ENCODE data around the gene TP53TG3F. TPM values are rescaled to one million over a fixed set of nuclear protein-coding genes. Genes with fewer than 3 reads are reported as not detected.
"Not testable (repeated sequence)": the region's sequence is repeated elsewhere in the genome, so short reads cannot be mapped to it uniquely, and the experiment has no call there.

The TP53TG3F gene
- total RNA-seq (2021) (not detected in 3 replicates), Bru-seq, nascent RNA (not detected)
- long read RNA-seq, experiment 1 = 0 reads
- long read RNA-seq, experiment 2 = 0 reads
- long read RNA-seq, experiment 3 = 0 reads

GRCh38 chr16:33459312-33459711 lies at the start of gene TP53TG3F:
Gene TP53TG3F, plus strand, starts transcription at chr16:33459612. Its CDS starts 68 bp downstream, at chr16:33459680.
- H3K27ac Mint-ChIP-seq; H3K4me3 Mint-ChIP-seq; DNase-seq (ENCODE audit: low spot score); ATAC-seq; H3K27me3 Mint-ChIP-seq (ENCODE audit: low read depth); H3K4me1 Mint-ChIP-seq; H3K36me3 Mint-ChIP-seq; POLR2A ChIA-PET; CTCF ChIA-PET; H3K9me3 Mint-ChIP-seq: not testable (repeated sequence)

GRCh38 chr16:33491611-33492010 lies 32.2 kb downstream of the TP53TG3F start:
- not testable (repeated sequence) for H3K4me3 Mint-ChIP-seq; H3K27me3 Mint-ChIP-seq (ENCODE audit: low read depth)

GRCh38 chr16:33507231-33507630 lies 47.8 kb downstream of the TP53TG3F start:
- H3K9me3 Mint-ChIP-seq; DNase-seq (ENCODE audit: low spot score); H3K4me3 Mint-ChIP-seq; H3K27ac Mint-ChIP-seq; H3K4me1 Mint-ChIP-seq; H3K27me3 Mint-ChIP-seq (ENCODE audit: low read depth); H3K36me3 Mint-ChIP-seq; CTCF ChIA-PET; ATAC-seq; POLR2A ChIA-PET: not testable (repeated sequence)

More at GRCh38 chr16:33491611-33492010, 32.2 kb downstream of the TP53TG3F start:
- DNase-seq (ENCODE audit: low spot score); H3K9me3 Mint-ChIP-seq; H3K27ac Mint-ChIP-seq; CTCF ChIA-PET; H3K4me1 Mint-ChIP-seq; POLR2A ChIA-PET; H3K36me3 Mint-ChIP-seq; ATAC-seq: not testable (repeated sequence)

GRCh38 chr16:33509070-33509469 lies 49.7 kb downstream of the TP53TG3F start:
- DNase-seq (ENCODE audit: low spot score); ATAC-seq; H3K36me3 Mint-ChIP-seq; POLR2A ChIA-PET; H3K4me1 Mint-ChIP-seq; H3K27me3 Mint-ChIP-seq (ENCODE audit: low read depth); H3K27ac Mint-ChIP-seq; CTCF ChIA-PET; H3K4me3 Mint-ChIP-seq; H3K9me3 Mint-ChIP-seq: not testable (repeated sequence)

- CTCF ChIA-PET; H3K27ac Mint-ChIP-seq; H3K4me1 Mint-ChIP-seq; H3K27me3 Mint-ChIP-seq (ENCODE audit: low read depth); H3K36me3 Mint-ChIP-seq; H3K4me3 Mint-ChIP-seq; POLR2A ChIA-PET; DNase-seq (ENCODE audit: low spot score); H3K9me3 Mint-ChIP-seq; ATAC-seq: not testable (repeated sequence)
Observed at GRCh38 chr16:33509906-33510305, 50.5 kb downstream of the TP53TG3F start.

Other genes starting within 250 kb of the TP53TG3F start
- not detected in 3 replicates for gene TP53TG3E, start 155.3 kb upstream of the TP53TG3F start, total RNA-seq (2021)
- gene TP53TG3B, start 98.8 kb upstream of the TP53TG3F start, total RNA-seq (2021) = not detected in 3 replicates

Measured in WTC11 (cell line).